Right atrium auricular region (tissue), 2 donors: ENCODE results near the gene UBE4A. TPM values are rescaled to one million over a fixed set of nuclear protein-coding genes. Genes with fewer than 3 reads are reported as not detected.
"Not testable (repeated sequence)": the region's sequence is repeated elsewhere in the genome, so short reads cannot be mapped to it uniquely, and the experiment has no call there.

ENCODE experiments used
- DNase-seq: peaks from one replicate; pipeline ENCODE4 v3.0.0-alpha.2; 2019; ENCODE audit warnings: low spot score
- H3K27ac ChIP-seq, 2 donors: fragments of 200-600 bp; sonication (generic); 1 replicate in 1 of 2; 2 replicates in 1 of 2; pipeline ENCODE4 v1.5.1; 2016 to 2019
- H3K27me3 ChIP-seq, 2 donors: fragments of 200-600 bp; sonication (generic); one replicate each; pipeline versions ENCODE4 v1.5.1 to v1.6.0; 2017 to 2019
- H3K36me3 ChIP-seq: fragments of 200-600 bp; sonication (generic); one replicate; pipeline ENCODE4 v1.5.1; 2016
- H3K4me1 ChIP-seq, 2 donors: fragments of 200-600 bp; sonication (generic); one replicate each; pipeline versions ENCODE4 v1.5.1 to v1.6.0; 2017 to 2019
- H3K4me3 ChIP-seq, 2 donors: fragments of 200-600 bp; sonication (generic); 1 replicate in 1 of 2; 2 replicates in 1 of 2; pipeline ENCODE4 v1.5.1; 2017 to 2019; ENCODE audit warnings: mild to moderate bottlenecking in 1 of 2, moderate library complexity in 1 of 2
- H3K9me3 ChIP-seq, 2 donors: fragments of 200-600 bp; sonication (generic); one replicate each; pipeline ENCODE4 v1.5.1; 2019
- CTCF ChIP-seq, 2 donors: fragments of 200-600 bp; sonication (generic); IDR thresholded peaks; one replicate each; pipeline ENCODE4 v1.5.1; 2019; ENCODE audit warnings: antibody characterized with exemption in 2 of 2
- total RNA-seq, 2 donors: library from RNA; depleted of rRNA; stranded (reverse); fragments of >200 nt; gene quantifications; one replicate each; pipeline ENCODE4 v1.1.0, GENCODE V29; 2016

UBE4A gene
- total RNA-seq, 2 donors from 2014 or later, result 46.3 to 53.4 TPM

GRCh38 chr11:118415739-118416068 is 56.3 kb downstream of the UBE4A start:
- H3K4me3 ChIP-seq, result no peak overlapping the region
- no peak overlapping the region for H3K27ac ChIP-seq
- H3K9me3 ChIP-seq, result no peaks in the 10 kb centered on the region
- H3K36me3 ChIP-seq, result no peaks in the 10 kb centered on the region
- peaks cover 0 to 8% of the 10 kb centered on the region in 2 donors for H3K4me1 ChIP-seq
- TF ChIP-seq CTCF (IDR thresholded peaks at IDR 0.05), result no peak
- no peaks in the 10 kb centered on the region for H3K27me3 ChIP-seq
- DNase-seq, result no peak

- H3K36me3 ChIP-seq, H3K4me1 ChIP-seq, H3K27ac ChIP-seq, DNase-seq, H3K4me3 ChIP-seq, H3K27me3 ChIP-seq, H3K9me3 ChIP-seq: not testable (repeated sequence)
Measured at GRCh38 chr11:118416900-118417299, 57.5 kb downstream of the UBE4A start.

GRCh38 chr11:118417801-118418200 is 58.4 kb downstream of the UBE4A start:
- Histone ChIP-seq H3K27me3 (no peaks in the 10 kb centered on the region), H3K27ac (no peak overlapping the region), H3K36me3 (no peaks in the 10 kb centered on the region), H3K4me1 (peaks cover 0 to 8% of the 10 kb centered on the region in 2 donors), H3K4me3 (no peak overlapping the region), H3K9me3 (no peaks in the 10 kb centered on the region)
- no peak for TF ChIP-seq CTCF (IDR thresholded peaks at IDR 0.05)
- DNase-seq, result no peak

GRCh38 chr11:118418766-118419165 is 59.4 kb downstream of the UBE4A start:
- no peak overlapping the region for H3K27ac ChIP-seq
- TF ChIP-seq CTCF (IDR thresholded peaks at IDR 0.05), result no peak
- peaks cover 0 to 8% of the 10 kb centered on the region in 2 donors for H3K4me1 ChIP-seq
- no peaks in the 10 kb centered on the region for H3K36me3 ChIP-seq
- no peaks in the 10 kb centered on the region for H3K27me3 ChIP-seq
- no peak overlapping the region for H3K4me3 ChIP-seq
- H3K9me3 ChIP-seq, result no peaks in the 10 kb centered on the region
- DNase-seq, result no peak

- Histone ChIP-seq H3K27me3 (no peaks in the 10 kb centered on the region), H3K4me3 (no peak overlapping the region), H3K36me3 (no peaks in the 10 kb centered on the region), H3K9me3 (no peaks in the 10 kb centered on the region), H3K4me1 (no peaks in the 10 kb centered on the region), H3K27ac (no peak overlapping the region)
- DNase-seq, result no peak
- no peak for TF ChIP-seq CTCF (IDR thresholded peaks at IDR 0.05)
Measured at GRCh38 chr11:118427707-118428106, 68.3 kb downstream of the UBE4A start.

GRCh38 chr11:118430956-118431355 is 71.6 kb downstream of the UBE4A start:
- Histone ChIP-seq H3K27ac (no peak overlapping the region), H3K4me1 (peaks cover 0 to 16% of the 10 kb centered on the region in 2 donors), H3K27me3 (no peaks in the 10 kb centered on the region), H3K36me3 (no peaks in the 10 kb centered on the region), H3K4me3 (no peak overlapping the region), H3K9me3 (no peaks in the 10 kb centered on the region)
- DNase-seq, result no peak
- TF ChIP-seq CTCF (IDR thresholded peaks at IDR 0.05), result no peak
